Dedifferentiated amniotic fluid mesenchymal stem cell (primary cell): ENCODE measurements around the gene SLIT3.

Experiments used
- DNase-seq: peaks from one replicate; pipeline ENCODE4 v3.0.0-alpha.2; 2016; ENCODE audit errors: extremely low spot score

Gene SLIT3

DNA sequence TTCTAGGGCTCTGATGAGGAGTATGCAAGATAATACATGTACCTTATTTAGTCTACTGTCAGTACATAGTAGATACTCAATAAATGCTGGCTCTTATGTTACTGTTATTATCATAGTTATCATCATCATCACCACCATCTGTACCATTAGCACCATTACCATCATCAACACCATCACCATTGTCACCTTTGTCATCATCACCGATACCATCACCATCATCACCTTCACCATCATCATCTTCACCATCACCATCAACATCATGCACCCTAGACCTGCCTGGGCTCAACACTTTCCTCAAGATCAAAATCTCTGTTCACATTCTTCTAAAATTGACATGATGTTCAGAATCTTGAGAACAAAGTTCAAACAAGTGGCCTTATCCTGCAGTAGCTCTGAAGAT, 595.6 kb downstream of the SLIT3 start:
- no peak for DNase-seq

DNA sequence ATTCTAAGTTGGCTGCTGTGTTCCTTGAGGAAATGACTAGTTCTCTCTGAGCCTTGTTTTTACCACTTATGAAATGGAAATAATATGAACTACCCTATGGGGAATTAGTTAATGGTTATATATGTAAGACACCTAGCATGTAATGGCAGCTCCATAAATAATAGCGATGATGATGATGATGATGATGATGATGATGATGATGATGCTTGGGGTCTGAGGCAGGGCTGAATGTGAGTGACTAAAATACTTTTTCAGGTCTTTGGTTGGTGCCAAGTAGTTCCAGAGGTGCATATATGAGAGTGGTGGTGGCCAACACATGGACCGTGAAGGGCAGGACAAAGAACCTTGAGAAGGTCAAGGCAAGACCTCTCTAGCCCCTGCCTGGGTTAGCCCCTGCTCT, 598.4 kb downstream of the SLIT3 start:
- DNase-seq = no peak

DNA sequence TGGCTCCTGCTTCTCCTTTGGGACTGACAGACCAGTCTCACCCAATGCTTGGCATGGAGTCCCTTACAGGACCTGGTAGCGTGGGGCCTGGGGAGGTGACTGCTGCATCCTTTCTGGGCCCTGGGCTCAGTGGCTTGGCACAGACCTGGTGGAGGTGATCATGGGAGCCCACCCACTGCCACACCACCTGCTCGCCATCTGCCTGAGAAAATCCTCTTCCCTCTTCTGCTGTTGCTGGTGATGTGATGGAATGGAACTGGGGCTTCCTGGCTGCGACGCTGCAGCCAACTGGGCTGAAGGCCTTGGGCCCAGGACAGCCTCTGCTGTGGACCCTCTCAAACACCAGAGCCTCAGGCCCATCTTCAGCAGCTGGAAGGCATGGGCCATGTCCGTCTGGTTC, 599.3 kb downstream of the SLIT3 start:
- no peak for DNase-seq

DNA sequence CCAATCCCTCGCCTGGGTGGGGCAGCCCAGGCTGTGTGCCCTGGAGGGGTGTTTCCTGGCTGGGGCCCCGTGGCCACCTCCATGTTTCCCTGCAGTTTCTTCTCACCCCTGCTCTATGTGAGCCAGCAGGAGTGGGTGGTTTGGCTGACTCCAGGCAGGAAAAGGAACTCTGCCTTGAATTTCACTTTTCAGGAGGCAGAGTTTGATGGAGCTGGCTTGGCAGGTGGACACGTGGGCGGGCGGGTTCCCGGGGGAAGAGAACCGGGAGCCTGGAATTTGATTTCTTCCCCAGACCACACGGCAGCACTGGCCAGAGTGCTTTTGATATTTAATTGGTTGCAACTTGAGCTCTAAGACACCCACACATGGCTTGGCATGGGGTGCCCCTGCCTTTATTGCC, 601.9 kb downstream of the SLIT3 start:
- no peak for DNase-seq

DNA sequence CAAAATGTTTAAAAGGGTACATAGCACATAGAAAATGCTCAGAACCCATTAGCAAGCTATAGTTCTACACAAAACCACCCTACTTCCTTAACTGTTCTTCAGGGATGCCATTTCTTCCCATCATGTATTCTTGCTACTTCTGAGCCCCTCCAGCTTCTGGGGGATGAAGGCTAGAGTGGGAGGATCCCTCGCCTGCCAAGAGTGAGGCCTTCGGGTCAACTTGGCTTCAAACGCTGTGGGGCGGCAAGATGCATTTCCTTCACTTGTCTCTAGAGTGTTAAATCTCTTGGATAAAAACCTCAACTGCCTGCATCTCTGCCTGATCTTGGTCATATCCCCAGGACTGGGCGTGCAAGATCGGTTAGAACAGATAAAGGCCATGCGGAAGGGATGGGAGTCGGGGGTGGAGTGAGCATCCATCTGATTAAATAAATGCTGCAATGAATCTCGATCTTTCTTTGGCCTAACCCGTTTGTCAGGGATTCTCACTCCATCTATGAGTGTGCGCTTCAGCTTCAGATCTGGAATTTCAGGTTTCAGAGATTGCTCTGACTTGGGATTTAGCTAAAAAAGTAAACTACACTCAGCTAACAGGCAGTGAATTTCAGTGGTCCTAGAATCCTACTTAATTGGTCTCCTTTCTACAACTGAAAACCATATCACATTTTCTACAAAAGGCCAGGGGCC, 603.8 kb downstream of the SLIT3 start:
- no peak for DNase-seq

DNA sequence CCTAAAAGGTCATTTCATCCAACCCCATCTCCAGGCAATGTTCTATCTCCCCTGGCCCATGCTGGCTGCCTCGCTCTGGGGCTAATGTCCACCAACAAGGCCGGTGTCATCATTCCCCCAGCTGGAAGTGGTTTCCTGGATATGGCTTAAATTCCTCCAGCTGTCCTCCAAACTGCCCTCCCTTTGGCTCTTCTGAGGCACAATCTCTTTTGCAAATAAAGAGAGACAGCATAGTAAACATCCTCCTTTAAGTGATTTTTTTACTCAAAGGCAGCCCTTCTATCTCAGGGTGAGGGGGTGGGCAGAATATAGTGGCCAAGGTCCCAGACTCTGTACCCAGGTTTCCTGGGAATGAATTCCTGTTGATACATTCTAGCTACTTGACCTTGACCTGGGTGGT, 604.3 kb downstream of the SLIT3 start:
- DNase-seq = no peak

DNA sequence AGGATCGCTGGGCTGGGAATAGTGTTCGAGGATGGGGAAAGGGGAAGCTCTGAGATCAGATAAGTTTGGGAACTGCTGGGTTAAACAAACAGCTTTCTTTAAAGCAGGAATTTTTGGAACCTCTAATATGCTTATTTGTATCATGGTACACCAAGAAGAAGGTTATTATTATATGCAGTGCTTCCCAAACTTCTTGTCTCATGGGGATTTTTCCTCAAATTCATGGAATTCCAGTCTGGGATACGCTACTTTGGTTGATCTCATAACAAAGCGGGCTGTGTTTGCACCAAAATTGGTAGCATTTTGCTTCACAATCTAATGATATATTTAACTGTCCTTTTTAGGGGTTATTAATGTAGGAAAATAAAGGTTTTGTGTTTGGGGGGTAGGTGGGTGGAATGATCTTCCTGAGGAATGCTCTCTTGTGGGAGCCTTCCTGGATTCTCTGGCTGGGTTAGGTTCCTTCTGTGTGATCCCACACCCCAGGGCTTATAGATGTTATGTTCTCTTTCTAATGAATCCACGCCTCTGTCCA, 605.6 kb downstream of the SLIT3 start:
- no peak for DNase-seq

DNA sequence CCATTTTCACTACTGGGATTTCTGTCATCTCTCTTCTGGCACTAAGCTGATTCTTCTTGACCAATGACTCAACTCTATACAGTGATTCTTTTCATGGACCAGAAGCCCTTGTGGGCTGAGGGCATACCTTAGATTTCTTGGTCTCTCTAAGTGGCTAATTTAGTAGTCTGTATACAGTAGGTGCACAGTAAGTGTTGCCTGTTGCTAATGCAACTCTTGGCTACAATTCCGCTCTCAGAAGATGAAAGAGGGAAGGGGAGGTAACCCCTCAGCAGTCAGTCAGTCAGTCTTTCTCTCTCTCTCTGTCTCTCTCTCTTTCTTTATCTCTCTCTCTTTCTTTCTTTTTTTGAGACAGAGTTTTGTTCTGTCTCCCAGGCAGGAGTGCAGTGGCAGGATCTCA, 606.6 kb downstream of the SLIT3 start:
- DNase-seq = no peak

DNA sequence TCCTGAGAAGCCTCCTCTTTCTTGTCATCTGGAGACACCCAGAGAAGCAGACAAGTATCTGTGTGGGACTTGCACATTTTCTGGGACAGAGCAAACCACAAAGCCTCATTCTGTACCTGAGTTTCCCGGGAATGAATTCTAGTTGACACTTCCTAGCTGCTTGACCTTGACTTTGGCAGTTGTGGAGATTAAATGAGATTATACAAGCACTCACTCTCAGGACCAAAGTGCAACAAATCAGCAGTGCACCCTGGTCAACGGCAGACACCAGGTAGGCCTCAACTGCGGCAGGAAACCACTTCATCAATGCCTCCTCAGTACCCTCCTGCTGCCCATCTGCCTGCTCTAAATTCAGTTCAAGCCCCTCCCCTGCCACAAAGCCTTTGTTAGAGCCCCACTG, 607.1 kb downstream of the SLIT3 start:
- no peak for DNase-seq

DNA sequence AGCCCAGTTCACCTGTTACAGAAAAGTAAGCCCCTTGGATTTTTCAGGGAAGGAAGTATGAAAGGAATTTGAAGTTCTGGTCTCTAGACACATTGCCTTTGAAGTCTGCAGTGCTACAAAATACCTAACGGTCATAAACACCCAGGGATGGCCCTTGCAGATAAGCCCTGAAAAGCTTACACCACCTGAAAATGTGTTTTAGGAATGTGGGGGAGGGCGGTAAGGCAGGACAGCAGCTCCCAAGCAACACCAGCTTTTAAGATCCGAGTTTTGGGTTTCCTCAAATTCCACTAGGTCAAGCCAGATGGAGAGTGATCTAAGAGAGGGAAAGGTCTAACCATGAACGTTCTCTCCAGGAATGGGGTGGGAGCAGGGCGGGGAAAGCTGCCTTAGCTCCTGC, 607.6 kb downstream of the SLIT3 start:
- DNase-seq = no peak

DNA sequence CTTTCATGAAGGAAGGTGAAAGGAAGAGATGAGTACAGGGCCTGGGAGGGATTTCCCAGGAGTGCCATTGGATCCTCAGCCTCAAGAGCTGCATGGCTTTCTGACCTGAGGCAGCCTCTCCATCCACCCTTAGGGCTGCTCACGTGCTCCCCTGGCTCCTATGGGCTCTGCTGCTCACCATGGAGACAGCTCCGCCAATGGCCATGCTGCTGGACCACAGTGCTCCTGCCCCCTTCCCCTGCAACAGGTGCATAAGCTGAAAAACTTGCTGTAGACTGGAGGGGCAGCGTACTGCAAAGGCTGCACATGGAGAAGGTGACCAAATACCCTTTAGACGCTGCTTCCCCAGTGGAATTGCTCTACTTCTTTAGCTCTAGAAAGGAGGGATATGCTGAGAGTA, 609.0 kb downstream of the SLIT3 start:
- no peak for DNase-seq

DNA sequence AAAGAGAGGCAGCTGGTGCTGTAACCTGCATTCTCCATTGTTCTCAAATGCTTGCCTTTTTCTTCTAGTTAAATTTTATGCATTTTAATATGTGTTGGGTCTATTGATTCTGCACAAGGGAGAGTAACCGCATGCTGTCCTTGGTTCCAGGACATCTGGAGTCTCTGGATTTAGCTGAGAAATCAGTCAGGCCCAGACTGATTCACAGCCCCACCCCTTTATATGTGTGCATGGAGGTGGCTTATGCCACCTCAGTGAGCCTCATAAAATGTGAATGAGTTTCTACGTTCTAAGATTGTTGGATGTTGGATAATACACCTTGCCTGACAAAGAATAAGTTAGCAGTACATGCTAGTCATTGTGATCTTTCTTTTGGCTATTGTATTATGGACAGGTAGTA, 611.7 kb downstream of the SLIT3 start:
- DNase-seq = no peak

DNA sequence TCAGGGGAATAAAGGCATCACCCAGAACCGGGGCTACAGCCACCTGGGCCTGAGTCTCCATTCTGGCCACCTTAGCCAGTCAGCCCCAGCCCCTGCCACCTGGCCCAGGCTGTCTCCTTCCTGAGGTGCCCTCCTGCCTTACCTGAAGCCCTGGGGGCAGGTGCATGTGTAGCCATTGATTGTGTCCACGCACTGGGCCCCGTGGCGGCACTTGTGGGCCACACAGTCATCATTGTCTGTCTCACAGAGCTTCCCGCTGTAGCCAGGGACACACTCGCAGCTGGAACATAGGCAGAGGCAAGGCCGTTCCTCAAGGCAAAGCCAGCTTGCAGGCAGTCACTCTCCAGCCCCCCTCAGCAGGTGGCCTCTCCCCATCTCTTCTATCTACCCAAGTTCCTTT, 614.1 kb downstream of the SLIT3 start:
- DNase-seq = no peak

DNA sequence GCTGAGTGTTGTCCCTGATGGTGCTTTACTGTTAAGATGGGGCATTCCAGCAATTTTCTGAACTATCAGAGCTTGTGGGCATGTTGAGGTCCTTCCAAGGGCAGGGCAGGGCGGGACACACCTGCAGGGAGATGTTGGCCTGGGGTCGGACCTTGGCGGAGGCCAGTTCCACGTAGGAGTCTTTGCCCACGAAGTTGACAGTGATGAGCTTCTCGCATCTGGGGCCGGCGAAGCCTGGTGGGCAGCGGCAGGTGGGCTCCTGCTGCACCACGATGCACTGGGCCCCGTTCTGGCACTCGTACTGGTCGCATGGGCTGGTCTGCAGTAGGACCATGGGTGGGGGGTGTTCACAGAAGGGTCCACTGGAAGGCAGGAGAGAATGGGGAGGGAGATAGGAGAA, 615.4 kb downstream of the SLIT3 start:
- DNase-seq = no peak

DNA sequence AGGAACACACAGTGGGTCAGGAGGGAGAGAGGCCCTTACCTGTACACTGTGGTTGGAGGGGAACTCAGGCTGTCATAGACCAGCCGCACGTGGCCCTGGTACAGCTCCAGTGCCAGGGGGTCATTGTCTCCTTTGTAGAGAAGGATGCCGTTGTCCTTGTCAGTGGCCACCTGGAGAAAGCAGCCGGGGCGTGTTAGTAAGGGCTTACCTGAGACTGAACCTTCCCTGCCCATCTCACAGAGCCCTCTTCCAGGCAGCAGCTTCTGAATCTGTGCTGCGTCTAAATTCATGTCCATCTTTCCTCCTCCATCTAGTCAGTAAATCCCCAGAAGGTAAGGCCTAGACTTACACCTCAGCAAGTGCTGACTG, 617.0 kb downstream of the SLIT3 start:
- DNase-seq = no peak

DNA sequence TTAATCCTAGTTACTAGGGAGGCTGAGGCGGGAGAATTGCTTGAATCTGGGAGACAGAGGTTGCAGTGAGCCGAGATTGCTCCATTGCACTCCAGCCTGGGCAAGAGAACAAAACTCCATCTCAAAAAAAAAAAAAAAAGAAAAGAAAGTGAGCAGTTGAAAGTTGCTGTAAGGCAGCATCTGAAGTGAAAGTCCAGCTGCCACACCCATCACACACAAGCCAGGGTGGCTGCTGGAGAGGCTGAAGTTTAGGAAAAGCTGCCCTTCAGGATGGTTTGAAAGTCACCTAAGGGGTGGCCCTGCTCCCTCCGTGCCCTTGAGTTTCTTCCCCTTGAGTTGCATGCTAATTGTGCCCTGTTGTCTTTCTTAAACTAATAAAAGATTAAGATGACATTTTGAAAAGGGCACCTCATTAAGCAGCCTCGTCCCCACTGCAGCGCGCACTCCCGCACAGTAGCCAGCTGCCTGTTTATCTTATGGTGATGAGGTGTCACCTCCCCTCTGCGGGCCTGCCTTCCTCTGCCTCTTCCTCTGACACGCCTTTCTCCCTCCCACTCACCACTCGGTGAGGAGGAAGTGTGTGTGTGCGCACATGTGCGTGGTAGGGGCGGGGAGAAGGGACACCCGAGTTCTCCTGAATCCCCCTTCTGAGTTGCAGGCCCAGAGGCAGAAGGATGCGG, 617.6 kb downstream of the SLIT3 start:
- no peak for DNase-seq

DNA sequence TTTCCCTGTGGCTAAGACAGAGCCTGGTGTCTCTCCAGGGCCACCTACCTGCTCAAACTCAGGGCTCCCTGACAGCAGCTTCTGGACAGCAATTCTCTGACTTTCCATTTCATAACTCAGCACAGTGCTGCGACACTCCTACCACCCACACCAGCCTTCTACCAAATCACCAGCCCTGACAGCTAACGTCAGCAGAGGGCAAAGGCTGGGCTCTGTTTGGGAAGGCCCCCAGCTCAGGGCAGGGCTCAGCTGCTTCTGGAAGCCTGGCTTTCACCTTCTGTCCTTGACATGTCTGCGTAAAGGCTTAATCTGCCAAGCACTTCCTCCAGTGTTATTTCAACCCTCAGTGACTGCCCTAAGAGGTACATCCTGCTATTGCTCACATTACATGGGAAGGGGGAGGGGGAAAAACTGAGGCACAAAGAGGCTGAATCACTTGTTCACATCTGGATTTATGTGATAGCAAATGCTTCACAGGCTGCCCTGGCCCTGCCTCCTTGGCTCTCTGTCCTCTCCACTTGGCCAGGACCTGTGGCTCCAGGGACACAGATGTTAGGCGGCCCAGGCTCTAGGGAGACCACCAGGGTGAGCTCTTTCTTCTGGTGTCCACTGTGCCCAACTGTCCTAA, 619.3 kb downstream of the SLIT3 start:
- no peak for DNase-seq

DNA sequence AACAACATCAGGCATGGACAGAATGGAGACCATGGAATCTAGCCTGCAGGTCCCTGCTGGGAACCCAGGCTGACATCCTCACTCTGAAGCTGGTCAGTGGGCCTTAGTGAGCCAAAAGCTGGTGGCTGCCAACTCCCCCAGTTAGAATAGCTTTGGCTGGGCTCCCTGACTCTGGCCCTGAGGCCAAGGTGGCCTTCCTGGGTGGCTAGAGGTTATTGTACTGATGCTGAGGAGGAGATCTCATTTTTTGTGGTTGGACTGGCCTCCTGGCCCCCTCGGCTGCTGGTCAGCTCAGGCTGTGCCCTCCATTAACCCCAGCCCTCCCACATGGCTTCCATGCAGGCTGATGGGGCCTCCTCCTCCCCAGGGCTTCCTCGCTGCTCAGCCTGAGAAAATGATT, 620.5 kb downstream of the SLIT3 start:
- DNase-seq = no peak

DNA sequence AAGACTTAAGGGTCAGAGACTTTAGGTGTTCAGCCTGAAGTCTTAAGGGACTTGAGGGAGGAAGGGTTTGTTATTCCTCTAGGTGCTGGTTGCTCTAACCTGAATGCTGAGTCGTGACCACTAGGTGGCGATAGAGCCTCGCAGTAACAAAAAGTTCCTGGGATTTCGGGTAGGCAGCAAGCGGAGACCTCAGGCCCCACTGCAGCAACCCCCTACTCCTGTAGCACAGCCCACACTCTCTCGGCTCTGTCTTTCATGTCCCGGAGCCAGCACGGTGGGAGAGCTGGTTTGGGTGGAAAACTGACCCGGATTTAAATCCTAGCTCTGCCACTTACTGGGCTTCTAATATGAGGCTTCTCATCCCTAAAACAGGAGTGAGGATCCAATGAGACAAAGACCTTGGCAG, 621.4 kb downstream of the SLIT3 start:
- peak; percentile 56 for DNase-seq

DNA sequence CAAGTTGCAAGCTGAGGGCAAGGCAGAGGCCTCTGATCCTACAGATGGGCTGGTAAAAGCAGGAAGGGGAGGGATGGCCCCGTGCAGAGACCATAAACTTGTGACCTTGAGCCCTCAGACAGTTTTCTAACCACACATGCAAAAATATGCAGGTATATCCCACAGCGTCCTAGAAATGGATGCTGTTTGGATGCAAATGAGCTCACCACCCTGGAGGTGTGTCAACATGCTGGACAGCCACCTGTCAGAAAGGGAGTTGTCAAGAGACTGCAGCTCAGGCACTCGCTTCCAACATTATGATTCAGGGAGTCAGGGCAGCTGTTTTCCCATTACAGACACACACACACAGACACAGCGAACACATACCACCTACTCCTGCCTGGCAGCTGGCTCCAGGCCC, 624.4 kb downstream of the SLIT3 start:
- no peak for DNase-seq

DNA sequence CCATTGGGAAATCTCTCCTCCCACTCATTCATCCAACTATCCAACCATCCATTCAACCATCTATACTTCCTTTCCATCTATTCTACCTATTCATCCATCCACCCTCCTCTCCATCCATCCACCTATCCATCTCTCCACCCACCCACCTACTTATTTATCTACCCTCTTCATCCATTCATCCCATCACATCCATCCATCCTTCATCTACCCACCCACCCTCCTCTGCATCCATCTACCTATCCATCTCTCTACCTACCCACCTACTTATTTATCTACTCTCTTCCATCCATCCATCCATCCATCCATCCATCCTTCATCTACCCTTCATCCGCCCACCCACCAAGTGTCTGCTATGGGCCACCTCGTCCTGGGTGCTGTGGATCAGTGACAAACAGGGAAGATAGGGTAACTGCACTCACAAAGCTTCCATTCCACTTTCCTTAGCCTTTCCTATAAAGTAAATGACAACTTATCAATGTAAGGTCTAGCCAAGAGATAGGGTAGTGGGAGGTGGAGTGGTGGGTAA, 625.0 kb downstream of the SLIT3 start:
- no peak for DNase-seq

DNA sequence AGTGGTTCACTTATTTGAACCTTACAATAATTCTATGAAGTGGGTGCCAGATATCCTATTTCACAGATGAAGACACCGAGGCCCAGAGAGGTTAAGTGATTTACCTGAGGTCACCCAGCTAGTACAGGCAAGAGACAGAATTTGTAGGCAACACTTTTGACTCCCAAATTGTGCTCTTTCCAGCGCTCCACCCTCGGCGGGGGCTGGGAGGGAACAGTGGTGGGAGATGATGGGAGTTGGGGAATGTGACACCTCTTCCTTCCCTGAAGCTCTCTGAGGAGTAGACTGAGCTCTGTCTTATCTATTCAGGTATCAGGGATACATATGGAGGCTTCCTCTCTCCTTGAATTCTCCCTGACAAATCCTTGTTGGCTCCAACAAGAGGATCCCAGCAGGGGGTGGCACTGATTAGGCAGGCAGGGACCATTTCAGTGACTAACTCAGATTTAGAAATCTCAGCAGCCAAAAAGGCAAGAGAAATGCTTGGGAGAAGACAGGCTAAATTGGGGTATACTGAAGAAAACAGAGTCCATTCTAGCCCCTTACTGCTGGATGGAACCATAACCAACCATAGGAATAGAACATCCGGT, 626.0 kb downstream of the SLIT3 start:
- no peak for DNase-seq

DNA sequence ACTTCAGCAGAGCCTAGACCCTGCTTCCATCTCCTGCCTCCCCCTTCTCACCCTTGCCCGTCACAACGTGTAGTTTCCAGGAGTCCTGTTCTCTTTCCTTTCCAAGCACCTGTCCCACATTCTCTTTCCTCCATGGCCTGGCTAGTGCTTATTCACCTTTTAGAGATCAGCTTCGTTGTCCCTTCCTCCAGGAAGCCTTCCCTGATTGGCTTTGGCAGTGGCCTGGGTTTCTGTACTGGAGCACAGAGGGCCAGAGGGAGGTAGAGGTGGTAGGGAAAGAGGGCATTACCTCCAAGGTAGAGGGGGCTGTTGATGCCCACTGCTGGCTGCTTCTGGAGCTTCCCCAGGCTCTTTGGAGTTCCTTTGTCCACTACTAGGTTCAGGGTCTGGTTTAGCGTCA, 628.1 kb downstream of the SLIT3 start:
- no peak for DNase-seq
